Stimulated activated CD4-positive, alpha-beta T cell treated with anti-CD3 and anti-CD28 coated beads, Interleukin-15, amount 100 ng/mL, for 24 hours (primary cell): ENCODE data around the gene HFE.
A peak's percentile ranks its signal among the peaks of the same experiment; 100 is the strongest.
"Not testable (repeated sequence)": the region's sequence is repeated elsewhere in the genome, so short reads cannot be mapped to it uniquely, and the experiment has no call there.

Experiments
- DNase-seq: peaks from one replicate; pipeline ENCODE4 v3.0.0-alpha.2; 2020

HFE gene

GRCh38 chr6:26116267-26116666 is 29.0 kb downstream of the HFE start:
- DNase-seq, result no peak

- DNase-seq, result no peak
Measured at GRCh38 chr6:26118999-26119398, 31.8 kb downstream of the HFE start.

- DNase-seq, result not testable (repeated sequence)
Measured at GRCh38 chr6:26120115-26120514, 32.9 kb downstream of the HFE start.

GRCh38 chr6:26120807-26121140 is 33.5 kb downstream of the HFE start:
- DNase-seq, result no peak

- no peak for DNase-seq
Measured at GRCh38 chr6:26121141-26122004, 34.1 kb downstream of the HFE start.

GRCh38 chr6:26122005-26122388 is 34.8 kb downstream of the HFE start:
- DNase-seq, result no peak

GRCh38 chr6:26122402-26122792 is 35.2 kb downstream of the HFE start:
- no peak for DNase-seq

GRCh38 chr6:26122793-26123674 is 35.8 kb downstream of the HFE start:
- DNase-seq, result peak; percentile 94

- DNase-seq, result peak; percentile 82
Measured at GRCh38 chr6:26123675-26123946, 36.4 kb downstream of the HFE start.

GRCh38 chr6:26123947-26124780 is 36.9 kb downstream of the HFE start:
- DNase-seq, result peak; percentile 83

GRCh38 chr6:26124781-26125685 is 37.8 kb downstream of the HFE start:
- peak; percentile 47 for DNase-seq

GRCh38 chr6:26126394-26127235 is 39.4 kb downstream of the HFE start:
- no peak for DNase-seq

GRCh38 chr6:26128013-26128771 is 41.0 kb downstream of the HFE start:
- DNase-seq, result no peak

- DNase-seq, result no peak
Measured at GRCh38 chr6:26129656-26130055, 42.4 kb downstream of the HFE start.

GRCh38 chr6:26130581-26131249 is 43.5 kb downstream of the HFE start:
- DNase-seq, result no peak

- no peak for DNase-seq
Measured at GRCh38 chr6:26131618-26132017, 44.4 kb downstream of the HFE start.

- no peak for DNase-seq
Measured at GRCh38 chr6:26133730-26134129, 46.5 kb downstream of the HFE start.

- DNase-seq, result no peak
Measured at GRCh38 chr6:26136321-26136720, 49.1 kb downstream of the HFE start.

GRCh38 chr6:26140254-26140966 is 53.2 kb downstream of the HFE start:
- DNase-seq, result no peak
